Activated naive CD4-positive, alpha-beta T cell treated with anti-CD3 and anti-CD28 coated beads, Interleukin-2, amount 10 ng/mL, durations not matched to agents 7 days and 5 days (primary cell): ENCODE measurements around the gene LTB4R.

Experiments used
- CTCF ChIA-PET: fragments of 350-600 bp; sonication (Branson Sonifier 250); formaldehyde crosslinking; loops from one replicate; lab custom pipeline; 2021; ENCODE audit warnings: antibody characterized with exemption; lab: Charles Lee
- DNase-seq: peaks from one replicate; pipeline ENCODE4 v3.0.0-alpha.2; 2020
- H3K27ac Mint-ChIP-seq: one replicate; pipeline ENCODE4 v1.8.0; 2021; ENCODE audit warnings: mild to moderate bottlenecking, moderate library complexity, mixed read lengths
- H3K27me3 Mint-ChIP-seq: one replicate; pipeline ENCODE4 v1.8.0; 2021; ENCODE audit warnings: mild to moderate bottlenecking, mixed read lengths
- H3K36me3 Mint-ChIP-seq: one replicate; pipeline ENCODE4 v1.8.0; 2021; ENCODE audit warnings: mixed read lengths
- H3K4me1 Mint-ChIP-seq: one replicate; pipeline ENCODE4 v1.8.0; 2021; ENCODE audit warnings: mixed read lengths
- H3K4me3 Mint-ChIP-seq: one replicate; pipeline ENCODE4 v1.8.0; 2021; ENCODE audit warnings: mild to moderate bottlenecking, moderate library complexity, mixed read lengths
- H3K9me3 Mint-ChIP-seq: one replicate; pipeline ENCODE4 v1.8.0; 2021; ENCODE audit warnings: mixed read lengths

The LTB4R gene

GRCh38 chr14:24313913-24314312 is 2.6 kb downstream of the LTB4R start:
- Mint-ChIP-seq H3K4me1 (peaks cover 68% of the 10 kb centered on the region), H3K4me3 (peak overlapping the region; percentile 81), H3K27me3 (peaks cover 8% of the 10 kb centered on the region)

GRCh38 chr14:24314377-24315193 is 3.3 kb downstream of the LTB4R start:
- Mint-ChIP-seq H3K36me3 (peaks cover 28% of the 10 kb centered on the region), H3K4me3 (peak overlapping the region; percentile 45), H3K27me3 (peaks cover 14% of the 10 kb centered on the region), H3K9me3 (no peaks in the 10 kb centered on the region), H3K4me1 (peaks cover 61% of the 10 kb centered on the region), H3K27ac (peak overlapping the region; percentile 88)
- no peak for DNase-seq
- CTCF ChIA-PET, result interaction anchor here (1.0 to 13.0 kb wide), 4 partner anchors 16 to 71 kb away, joined by 3 to 129 read pairs (median 54); partner anchors contain the start of genes ADCY4, DHRS1 and NOP9

More at GRCh38 chr14:24313913-24314312, 2.6 kb downstream of the LTB4R start:
- CTCF ChIA-PET, result interaction anchor here (1.0 to 13.0 kb wide), 5 partner anchors 15 to 122 kb away, joined by 3 to 129 read pairs (median 4); partner anchors contain the start of genes ADCY4, DHRS1 and NOP9
- peak overlapping the region; percentile 88 for H3K27ac Mint-ChIP-seq
- no peaks in the 10 kb centered on the region for H3K9me3 Mint-ChIP-seq
- DNase-seq, result no peak
- H3K36me3 Mint-ChIP-seq, result peaks cover 35% of the 10 kb centered on the region

DNA sequence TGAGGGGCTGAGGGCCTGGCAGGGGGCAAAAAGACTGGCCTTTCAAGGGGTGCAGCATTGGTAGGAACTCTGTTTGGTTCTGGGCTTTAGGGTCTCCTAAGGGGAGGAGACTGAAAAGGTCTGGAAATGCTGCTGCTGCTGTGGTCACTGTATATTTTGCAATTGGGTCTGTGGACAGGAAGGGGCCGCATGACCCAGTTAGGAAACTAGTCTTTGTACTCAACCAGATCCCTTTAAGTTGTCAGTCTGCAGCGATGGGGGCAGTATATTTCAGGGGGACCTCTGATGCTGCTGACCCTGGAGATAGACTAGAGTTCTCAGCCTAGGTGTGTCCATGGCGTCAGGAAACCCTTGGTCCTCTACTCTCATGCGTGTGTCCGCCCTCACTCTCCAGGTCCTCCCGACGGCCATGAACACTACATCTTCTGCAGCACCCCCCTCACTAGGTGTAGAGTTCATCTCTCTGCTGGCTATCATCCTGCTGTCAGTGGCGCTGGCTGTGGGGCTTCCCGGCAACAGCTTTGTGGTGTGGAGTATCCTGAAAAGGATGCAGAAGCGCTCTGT is 4.0 kb downstream of the LTB4R start:
- Mint-ChIP-seq H3K27ac (no peak overlapping the region), H3K9me3 (no peaks in the 10 kb centered on the region), H3K36me3 (peaks cover 28% of the 10 kb centered on the region), H3K27me3 (peaks cover 22% of the 10 kb centered on the region), H3K4me1 (peaks cover 54% of the 10 kb centered on the region), H3K4me3 (no peak overlapping the region)
- no peak for DNase-seq
- CTCF ChIA-PET, result interaction anchor here (1.2 to 13.0 kb wide), 2 partner anchors 16 to 19 kb away, joined by 3 to 129 read pairs; partner anchors contain the start of gene ADCY4

DNA sequence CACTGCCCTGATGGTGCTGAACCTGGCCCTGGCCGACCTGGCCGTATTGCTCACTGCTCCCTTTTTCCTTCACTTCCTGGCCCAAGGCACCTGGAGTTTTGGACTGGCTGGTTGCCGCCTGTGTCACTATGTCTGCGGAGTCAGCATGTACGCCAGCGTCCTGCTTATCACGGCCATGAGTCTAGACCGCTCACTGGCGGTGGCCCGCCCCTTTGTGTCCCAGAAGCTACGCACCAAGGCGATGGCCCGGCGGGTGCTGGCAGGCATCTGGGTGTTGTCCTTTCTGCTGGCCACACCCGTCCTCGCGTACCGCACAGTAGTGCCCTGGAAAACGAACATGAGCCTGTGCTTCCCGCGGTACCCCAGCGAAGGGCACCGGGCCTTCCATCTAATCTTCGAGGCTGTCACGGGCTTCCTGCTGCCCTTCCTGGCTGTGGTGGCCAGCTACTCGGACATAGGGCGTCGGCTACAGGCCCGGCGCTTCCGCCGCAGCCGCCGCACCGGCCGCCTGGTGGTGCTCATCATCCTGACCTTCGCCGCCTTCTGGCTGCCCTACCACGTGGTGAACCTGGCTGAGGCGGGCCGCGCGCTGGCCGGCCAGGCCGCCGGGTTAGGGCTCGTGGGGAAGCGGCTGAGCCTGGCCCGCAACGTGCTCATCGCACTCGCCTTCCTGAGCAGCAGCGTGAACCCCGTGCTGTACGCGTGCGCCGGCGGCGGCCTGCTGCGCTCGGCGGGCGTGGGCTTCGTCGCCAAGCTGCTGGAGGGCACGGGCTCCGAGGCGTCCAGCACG is 4.7 kb downstream of the LTB4R start:
- peaks cover 52% of the 10 kb centered on the region for H3K4me1 Mint-ChIP-seq
- H3K36me3 Mint-ChIP-seq, result peaks cover 28% of the 10 kb centered on the region
- no peak overlapping the region for H3K27ac Mint-ChIP-seq
- peaks cover 28% of the 10 kb centered on the region for H3K27me3 Mint-ChIP-seq
- H3K4me3 Mint-ChIP-seq, result no peak overlapping the region
- CTCF ChIA-PET, result interaction anchor here (1.2 to 13.0 kb wide), 2 partner anchors 15 to 19 kb away, joined by 3 to 129 read pairs; partner anchors contain the start of gene ADCY4
- no peak for DNase-seq
- H3K9me3 Mint-ChIP-seq, result no peaks in the 10 kb centered on the region

- Mint-ChIP-seq H3K9me3 (no peaks in the 10 kb centered on the region), H3K4me3 (no peak overlapping the region), H3K4me1 (peaks cover 49% of the 10 kb centered on the region), H3K36me3 (peaks cover 28% of the 10 kb centered on the region), H3K27me3 (peaks cover 29% of the 10 kb centered on the region), H3K27ac (no peak overlapping the region)
- no peak for DNase-seq
- CTCF ChIA-PET, result interaction anchor here (1.2 to 13.0 kb wide), 2 partner anchors 15 to 20 kb away, joined by 3 to 129 read pairs; partner anchors contain the start of gene ADCY4
Observed at GRCh38 chr14:24316597-24316950, 5.3 kb downstream of the LTB4R start.

DNA sequence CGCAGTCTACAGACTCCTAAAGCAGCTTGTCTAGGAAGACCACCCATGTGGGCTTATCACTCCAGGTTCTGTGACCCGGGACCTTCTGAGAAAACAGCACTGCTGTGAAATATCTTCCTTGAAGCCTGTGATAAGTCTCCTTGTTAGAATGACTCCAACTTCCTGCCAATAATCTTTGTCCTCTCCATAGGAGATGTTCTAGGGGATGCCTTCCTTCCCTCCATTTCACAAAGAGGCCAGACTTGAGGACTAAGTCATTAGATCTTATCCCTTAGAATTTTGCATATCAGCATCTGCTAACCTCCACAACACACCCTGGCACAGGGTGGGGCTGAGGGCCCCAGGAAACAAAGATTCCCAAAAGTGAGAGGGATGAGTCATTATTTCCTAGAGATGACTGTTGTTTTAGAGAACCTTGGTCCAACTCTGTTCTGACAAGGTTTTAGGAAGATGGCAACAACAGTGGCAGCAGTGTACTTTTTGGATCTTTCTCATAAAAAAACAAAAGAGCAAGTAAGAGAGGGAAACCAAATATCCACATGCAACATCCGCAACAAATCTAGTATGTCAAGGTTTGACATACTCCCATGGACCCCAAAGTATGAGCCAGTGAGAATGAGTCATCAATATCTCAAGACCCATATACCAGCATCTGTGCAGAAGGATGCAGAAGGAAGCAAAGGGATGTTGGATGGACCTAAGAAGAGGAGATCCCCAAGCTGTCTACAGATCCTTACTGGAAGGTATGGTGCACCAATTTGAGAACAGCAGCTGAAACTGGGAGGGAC is 6.0 kb downstream of the LTB4R start:
- Mint-ChIP-seq H3K36me3 (peaks cover 24% of the 10 kb centered on the region), H3K4me1 (peaks cover 41% of the 10 kb centered on the region), H3K27ac (peak overlapping the region; percentile 40), H3K27me3 (peaks cover 37% of the 10 kb centered on the region), H3K9me3 (no peaks in the 10 kb centered on the region), H3K4me3 (no peak overlapping the region)
- CTCF ChIA-PET, result interaction anchor here (1.8 to 13.0 kb wide), 2 partner anchors 9 to 14 kb away, joined by 10 to 129 read pairs; partner anchors contain the start of genes ADCY4, CIDEB and LTB4R2
- no peak for DNase-seq

- Mint-ChIP-seq H3K36me3 (peaks cover 3% of the 10 kb centered on the region), H3K27ac (no peak overlapping the region), H3K4me3 (no peak overlapping the region)
Observed at GRCh38 chr14:24321212-24321975, 10.1 kb downstream of the LTB4R start.

GRCh38 chr14:24322672-24323071 is 11.4 kb downstream of the LTB4R start:
- Mint-ChIP-seq H3K9me3 (no peaks in the 10 kb centered on the region), H3K27ac (no peak overlapping the region)

More at GRCh38 chr14:24321212-24321975, 10.1 kb downstream of the LTB4R start:
- no peak for DNase-seq
- Mint-ChIP-seq H3K27me3 (peaks cover 77% of the 10 kb centered on the region), H3K4me1 (peaks cover 9% of the 10 kb centered on the region), H3K9me3 (no peaks in the 10 kb centered on the region)
- CTCF ChIA-PET, result interaction anchor here (0.9 to 2.2 kb wide), 3 partner anchors 11 to 114 kb away, joined by 3 to 8 read pairs (median 4); partner anchors contain the start of gene CIDEB

GRCh38 chr14:24323341-24323740 is 12.0 kb downstream of the LTB4R start:
- no peaks in the 10 kb centered on the region for H3K9me3 Mint-ChIP-seq
- no peak overlapping the region for H3K27ac Mint-ChIP-seq
- CTCF ChIA-PET, result interaction anchor here (0.9 to 18.8 kb wide), 5 partner anchors 10 to 108 kb away, joined by 3 to 557 read pairs (median 8); partner anchors contain the start of genes CBLN3, CIDEB, KHNYN and LTB4R2
- H3K27me3 Mint-ChIP-seq, result peaks cover 81% of the 10 kb centered on the region
- no peaks in the 10 kb centered on the region for H3K36me3 Mint-ChIP-seq
- no peak for DNase-seq
- peaks cover 13% of the 10 kb centered on the region for H3K4me1 Mint-ChIP-seq
- H3K4me3 Mint-ChIP-seq, result no peak overlapping the region

More at GRCh38 chr14:24322672-24323071, 11.4 kb downstream of the LTB4R start:
- no peak for DNase-seq
- peaks cover 82% of the 10 kb centered on the region for H3K27me3 Mint-ChIP-seq
- peaks cover 11% of the 10 kb centered on the region for H3K4me1 Mint-ChIP-seq
- H3K4me3 Mint-ChIP-seq, result no peak overlapping the region
- H3K36me3 Mint-ChIP-seq, result peaks cover 3% of the 10 kb centered on the region
- CTCF ChIA-PET, result interaction anchor here (0.9 to 2.2 kb wide), 5 partner anchors 10 to 113 kb away, joined by 3 to 8 read pairs (median 4); partner anchors contain the start of genes CIDEB and LTB4R2

- Mint-ChIP-seq H3K27ac (no peak overlapping the region), H3K4me3 (no peak overlapping the region), H3K36me3 (no peaks in the 10 kb centered on the region), H3K9me3 (no peaks in the 10 kb centered on the region), H3K27me3 (peaks cover 76% of the 10 kb centered on the region), H3K4me1 (peaks cover 18% of the 10 kb centered on the region)
- CTCF ChIA-PET, result interaction anchor here (1.5 to 18.8 kb wide), 4 partner anchors 10 to 106 kb away, joined by 3 to 557 read pairs (median 8); partner anchors contain the start of genes CBLN3, KHNYN and LTB4R2
- DNase-seq, result no peak
Observed at GRCh38 chr14:24324024-24324423, 12.7 kb downstream of the LTB4R start.

DNA sequence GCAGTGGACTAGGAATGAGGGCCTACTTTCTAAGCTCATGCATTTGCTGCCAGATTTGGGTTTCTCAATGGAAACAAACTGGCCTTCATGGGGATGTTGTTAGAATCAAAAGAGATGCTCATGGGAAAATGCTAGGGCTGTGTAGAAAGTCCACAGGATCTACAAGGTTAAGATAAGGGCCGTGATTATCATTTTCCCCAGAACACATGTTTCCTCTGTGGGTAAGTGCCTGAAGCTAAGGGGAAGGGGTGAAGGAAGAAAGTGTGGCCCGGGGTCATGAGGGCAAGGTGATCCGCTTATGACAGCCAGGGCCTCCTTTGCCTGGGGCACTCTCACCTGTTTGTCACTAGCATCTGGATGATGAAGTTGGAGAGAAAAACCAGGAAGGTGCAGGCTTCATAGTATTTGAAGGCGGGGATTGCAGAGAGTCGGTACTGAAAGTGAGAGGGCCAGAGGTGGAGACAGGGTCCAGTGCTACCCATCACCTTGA is 13.8 kb downstream of the LTB4R start:
- DNase-seq, result no peak
- Mint-ChIP-seq H3K4me1 (peaks cover 27% of the 10 kb centered on the region), H3K36me3 (no peaks in the 10 kb centered on the region), H3K9me3 (no peaks in the 10 kb centered on the region), H3K4me3 (no peak overlapping the region), H3K27me3 (peaks cover 76% of the 10 kb centered on the region), H3K27ac (no peak overlapping the region)
- CTCF ChIA-PET, result interaction anchor here (0.7 to 18.8 kb wide), 5 partner anchors 8 to 105 kb away, joined by 3 to 557 read pairs (median 6); partner anchors contain the start of genes CBLN3, KHNYN and LTB4R2

GRCh38 chr14:24325963-24326362 is 14.7 kb downstream of the LTB4R start:
- peaks cover 75% of the 10 kb centered on the region for H3K27me3 Mint-ChIP-seq
- no peak overlapping the region for H3K4me3 Mint-ChIP-seq
- CTCF ChIA-PET, result interaction anchor here (2.2 to 18.8 kb wide), 2 partner anchors 8 to 104 kb away, joined by 9 to 557 read pairs; partner anchors contain the start of genes CBLN3 and KHNYN
- DNase-seq, result no peak
- no peaks in the 10 kb centered on the region for H3K9me3 Mint-ChIP-seq
- H3K4me1 Mint-ChIP-seq, result peaks cover 27% of the 10 kb centered on the region
- H3K36me3 Mint-ChIP-seq, result no peaks in the 10 kb centered on the region
- H3K27ac Mint-ChIP-seq, result no peak overlapping the region
